ENCODE measurements around the gene CARNS1.

DNA sequence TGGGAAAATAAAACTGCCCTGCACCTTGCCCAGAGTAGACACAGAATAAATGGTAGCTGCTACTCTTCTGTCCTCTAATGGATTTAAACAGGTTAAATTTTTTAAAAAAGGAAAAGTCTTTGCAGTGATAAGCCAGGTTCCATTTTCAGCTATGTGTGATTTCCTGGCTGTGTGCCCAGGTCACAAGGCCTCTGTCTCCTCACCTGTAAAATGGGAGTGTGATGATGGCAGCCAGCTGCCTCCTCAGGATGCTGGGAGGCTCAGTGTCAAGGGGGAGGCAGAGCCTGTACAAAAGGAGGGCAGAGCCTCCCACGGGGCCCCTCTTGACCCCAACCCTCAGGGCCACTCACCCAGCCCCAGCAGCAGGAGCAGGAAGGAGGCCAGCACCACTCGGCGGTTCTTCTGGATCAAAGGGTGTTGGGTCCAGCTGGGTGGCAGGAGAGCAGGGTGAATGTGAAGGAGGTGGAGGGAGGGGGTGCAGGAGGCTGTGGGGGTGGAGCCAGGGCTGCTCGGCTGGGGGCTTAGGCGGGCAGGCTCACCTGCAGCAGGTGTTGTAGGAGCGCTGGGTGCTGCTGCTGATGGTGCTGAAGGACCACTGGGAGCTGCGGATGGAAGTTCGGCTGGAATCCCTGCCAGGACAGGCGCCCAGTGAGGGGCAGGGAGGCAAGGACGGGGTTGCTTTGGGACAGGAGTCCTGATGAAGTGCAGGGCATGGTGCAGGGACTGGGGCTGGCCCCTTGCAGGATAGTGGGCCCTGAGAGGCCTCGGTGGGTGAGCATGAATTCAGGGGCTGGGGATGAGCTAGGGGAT, 51.7 kb downstream of the CARNS1 start:
- no peak for TF ChIP-seq CTCF (IDR thresholded peaks at IDR 0.05)
- TF ChIP-seq POLR2A (IDR thresholded peaks at IDR 0.05), result no peak

Measured in testis (tissue), 2 donors.